Stimulated activated naive CD4-positive, alpha-beta T cell treated with Interleukin-2 at 50 U/mL for 16 hours (primary cell): ENCODE data around the gene KBTBD3.
A peak's percentile ranks its signal among the peaks of the same experiment; 100 is the strongest.
"Not testable (repeated sequence)": the region's sequence is repeated elsewhere in the genome, so short reads cannot be mapped to it uniquely, and the experiment has no call there.

Source experiments
- DNase-seq: peaks from one replicate; lab custom pipeline; 2025; lab: John Stamatoyannopoulos, UW

The KBTBD3 gene

DNA sequence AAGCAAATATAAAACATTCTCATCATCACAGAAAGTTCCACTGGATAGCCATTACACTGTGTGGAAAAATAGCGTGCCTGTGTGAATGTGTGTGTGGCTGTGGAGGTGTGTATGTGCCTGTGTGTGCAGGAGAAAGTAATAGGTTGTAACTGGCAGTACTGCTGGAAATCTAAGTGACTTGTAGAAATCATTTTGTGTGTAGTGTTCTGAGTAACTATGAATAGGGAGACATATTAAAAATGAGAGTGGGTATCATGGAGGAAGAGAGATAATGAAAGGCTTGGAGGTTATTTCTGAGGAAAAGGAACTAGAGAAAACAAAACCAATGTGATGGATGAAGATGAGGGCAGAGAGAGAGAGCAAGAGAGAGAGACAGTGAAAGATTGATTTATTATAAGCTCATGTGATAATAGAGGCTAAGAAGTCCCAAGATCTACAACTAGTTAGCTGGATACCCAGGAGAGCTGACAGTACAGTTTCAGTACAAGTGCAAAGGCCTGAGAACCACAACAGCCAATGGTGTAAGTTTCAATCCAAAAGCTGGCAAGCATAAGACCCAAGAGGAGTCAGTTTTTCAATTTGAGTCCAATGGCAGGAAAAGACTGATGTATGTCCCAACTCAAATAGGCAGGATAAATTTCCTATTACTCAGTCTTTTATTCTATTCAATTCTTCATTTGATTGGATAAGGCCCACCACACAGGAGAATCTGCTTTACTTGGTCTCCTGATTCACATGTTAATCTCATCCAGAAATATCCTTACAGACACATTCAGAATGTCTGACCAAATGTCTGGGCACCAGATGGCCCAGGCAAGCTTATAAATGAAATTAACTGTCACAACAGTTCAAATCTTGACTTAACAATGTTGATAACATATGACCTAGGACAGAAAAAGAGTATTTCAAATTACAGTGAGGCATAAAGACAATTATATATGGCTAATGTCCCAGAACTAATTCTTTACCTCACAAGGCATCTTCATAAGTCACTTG, 14.9 kb downstream of the KBTBD3 start:
- no peak for DNase-seq

DNA sequence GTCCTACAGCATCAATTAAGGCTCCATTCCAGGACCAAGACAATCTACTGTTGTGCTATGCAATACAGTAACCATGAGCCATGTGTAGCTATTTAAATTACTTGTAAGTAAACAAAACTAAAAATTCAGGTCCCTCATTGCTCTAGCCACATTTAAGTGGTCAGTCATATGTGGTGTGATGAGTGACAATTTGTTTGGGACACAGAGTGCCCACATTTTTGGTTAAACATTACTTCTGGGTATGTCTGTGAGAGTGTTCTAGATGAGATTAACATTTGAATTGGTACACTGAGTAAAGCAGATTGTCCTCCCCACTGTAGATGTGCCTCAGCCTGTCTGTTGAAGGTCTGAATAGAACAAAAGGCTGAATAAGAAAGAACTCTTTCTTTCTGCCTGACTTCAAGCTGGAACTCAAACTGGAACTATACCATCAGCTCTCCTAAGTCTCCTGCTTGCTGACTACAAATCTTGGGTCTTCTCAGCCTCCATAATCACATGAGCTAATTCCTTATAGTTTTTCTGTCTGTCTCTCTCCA, 15.8 kb downstream of the KBTBD3 start:
- no peak for DNase-seq

DNA sequence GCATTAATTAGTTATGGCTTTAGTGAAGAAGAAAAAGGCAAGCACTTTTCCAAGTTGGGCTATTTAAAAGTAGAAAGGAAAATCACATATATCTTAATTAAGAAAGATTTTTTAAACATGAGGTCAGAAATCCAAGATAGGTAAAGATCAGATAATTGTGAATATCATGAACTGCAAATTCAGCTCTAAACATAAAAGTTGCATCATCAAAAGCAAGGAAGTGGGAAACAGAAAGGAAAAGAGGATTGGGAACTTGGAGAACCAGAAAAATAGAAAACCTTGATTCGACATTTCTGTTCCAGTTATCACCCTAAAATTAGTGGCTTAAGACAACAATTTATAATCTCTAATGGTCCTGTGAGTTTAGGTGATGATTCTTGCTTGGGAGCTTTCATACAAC, 17.5 kb downstream of the KBTBD3 start:
- no peak for DNase-seq

DNA sequence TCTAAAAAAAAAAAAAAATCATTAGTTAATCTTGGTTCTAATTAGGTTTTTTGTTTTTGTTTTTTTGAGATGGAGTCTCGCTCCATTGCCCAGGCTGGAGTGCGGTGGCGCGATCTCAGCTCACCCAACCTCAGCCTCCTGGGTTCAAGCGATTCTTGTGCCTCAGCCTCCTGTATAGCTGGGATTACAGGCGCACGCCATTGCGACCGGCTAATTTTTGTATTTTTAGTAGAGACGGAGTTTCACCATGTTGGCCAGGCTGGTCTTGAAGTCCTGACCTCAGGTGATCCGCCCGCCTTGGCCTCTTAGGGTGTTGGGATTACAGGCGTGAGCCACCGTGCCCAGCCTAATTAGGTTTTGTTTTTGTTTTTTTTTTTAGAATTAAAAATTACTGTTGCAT, 18.8 kb downstream of the KBTBD3 start:
- not testable (repeated sequence) for DNase-seq

DNA sequence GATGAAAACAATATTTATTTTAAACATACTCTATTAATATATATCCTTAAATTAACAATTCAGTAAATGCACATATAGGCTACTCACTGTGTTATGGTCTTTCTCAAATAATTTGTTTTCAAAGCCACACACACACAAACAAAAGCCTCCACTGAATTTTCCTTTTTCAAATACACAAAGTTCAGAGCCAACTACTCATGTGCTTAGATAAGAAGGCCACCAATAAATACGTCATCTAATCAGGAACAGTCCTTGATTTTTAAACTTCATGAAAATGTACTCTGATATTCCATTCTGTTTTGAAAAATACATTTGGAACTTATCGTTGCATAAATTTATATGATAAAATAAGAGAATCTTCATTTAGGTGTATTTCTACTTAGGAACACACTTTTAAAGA, 26.0 kb downstream of the KBTBD3 start:
- DNase-seq: no peak

DNA sequence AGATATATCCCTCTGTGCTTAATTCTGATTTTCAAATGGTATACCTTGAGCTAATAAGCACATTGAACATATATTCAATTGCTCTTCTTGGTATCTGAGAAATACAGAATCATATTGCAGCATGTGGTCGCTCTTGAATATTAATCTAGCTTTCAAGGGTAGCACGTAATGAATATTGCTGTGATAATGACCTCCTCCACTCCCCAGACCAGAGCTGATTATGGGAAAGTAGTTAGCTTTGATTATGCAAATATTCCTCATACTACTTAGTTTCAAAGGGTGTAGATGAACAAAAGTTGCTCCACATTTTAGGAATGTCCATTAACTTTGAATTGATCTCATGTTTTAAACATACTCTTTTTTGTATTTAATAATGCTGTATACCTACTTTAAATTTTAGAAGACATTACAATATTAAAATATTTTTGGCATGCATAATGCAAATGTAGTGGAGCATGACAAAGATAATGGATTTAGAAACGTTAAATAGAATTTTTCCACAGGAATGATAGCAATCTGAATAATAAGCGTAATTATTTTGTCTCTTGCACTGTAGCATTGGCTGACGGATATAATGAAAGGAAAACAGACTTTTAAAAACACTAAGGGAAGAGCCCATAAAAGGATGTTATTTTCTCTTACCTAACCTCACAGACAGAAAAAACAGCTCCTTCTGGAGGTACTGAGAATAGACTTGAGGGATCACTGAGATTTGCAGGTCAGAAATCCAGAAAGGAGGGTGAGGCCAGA, 27.2 kb downstream of the KBTBD3 start:
- no peak for DNase-seq

DNA sequence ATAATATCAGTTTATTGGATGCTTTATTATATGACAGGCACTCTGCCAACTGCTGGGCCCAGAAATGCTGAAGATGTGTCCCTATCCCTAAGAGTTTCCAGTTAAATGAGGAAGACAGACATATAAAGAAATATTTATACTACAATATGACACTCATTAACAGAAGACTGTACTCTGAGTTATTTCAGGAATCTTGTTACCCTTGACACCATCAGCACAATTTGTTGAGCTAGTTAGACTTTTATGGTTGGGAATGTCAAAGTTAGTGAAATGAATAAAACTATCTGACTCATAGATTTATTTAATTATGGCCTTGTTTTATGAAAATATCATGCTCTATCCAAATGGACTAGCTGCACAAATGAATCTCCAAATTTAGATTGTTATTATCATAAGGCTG, 29.5 kb downstream of the KBTBD3 start:
- DNase-seq: no peak

DNA sequence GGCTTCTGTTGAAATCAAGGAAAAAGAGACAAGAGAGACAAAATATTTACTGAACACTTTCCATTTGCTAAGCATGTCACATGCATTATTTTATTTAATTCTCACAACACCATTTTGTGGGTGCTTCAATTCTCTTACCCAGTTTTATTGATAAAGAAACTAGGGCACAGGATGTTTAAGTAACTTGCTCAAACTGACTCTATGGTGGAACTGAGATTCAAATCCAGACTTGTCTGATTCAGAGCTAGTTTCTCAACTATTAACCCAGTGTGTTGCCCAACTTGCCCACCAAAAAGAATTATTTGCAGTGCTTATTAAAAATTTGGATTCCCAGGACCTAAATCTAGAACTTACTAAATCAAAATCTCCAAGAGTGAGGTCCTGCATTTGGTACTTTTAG, 33.6 kb downstream of the KBTBD3 start:
- DNase-seq: no peak

DNA sequence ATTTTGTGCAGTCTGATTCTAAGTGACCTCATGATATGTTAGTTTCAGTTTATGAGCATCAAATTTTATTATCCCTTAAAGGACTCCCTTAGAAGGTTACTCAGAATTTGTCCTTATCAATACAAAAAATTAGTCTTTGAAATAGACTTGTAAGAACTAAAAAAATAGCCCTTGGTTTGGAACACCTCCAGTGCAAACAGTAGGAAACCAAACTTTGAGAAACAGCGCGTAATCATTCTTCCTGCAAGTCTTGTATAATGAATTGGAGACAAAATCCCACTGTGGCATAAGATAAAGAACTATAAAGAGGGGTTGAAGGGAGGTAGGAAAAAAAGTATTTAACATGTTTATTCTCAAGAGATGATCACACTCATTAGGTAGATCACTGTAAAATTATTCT, 44.3 kb downstream of the KBTBD3 start:
- no peak for DNase-seq

DNA sequence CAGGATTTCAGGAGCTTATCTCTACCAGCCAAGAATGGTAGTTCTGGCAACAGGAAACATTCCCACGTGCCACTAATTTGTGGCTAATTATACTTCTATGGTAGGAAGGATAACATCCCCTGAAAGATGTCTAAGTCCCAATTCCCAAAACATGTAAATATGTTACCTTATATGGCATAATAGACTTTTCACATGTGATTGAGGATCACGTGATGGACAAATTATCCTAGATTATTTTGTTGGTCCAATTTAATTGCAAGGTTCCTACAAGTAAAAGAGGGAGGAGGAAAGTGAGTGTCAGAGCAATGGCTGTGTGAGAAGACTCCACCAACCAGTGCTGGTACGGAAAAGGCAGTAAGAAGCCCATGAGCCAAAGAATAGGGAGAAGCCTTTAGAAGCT, 45.2 kb downstream of the KBTBD3 start:
- DNase-seq: no peak

DNA sequence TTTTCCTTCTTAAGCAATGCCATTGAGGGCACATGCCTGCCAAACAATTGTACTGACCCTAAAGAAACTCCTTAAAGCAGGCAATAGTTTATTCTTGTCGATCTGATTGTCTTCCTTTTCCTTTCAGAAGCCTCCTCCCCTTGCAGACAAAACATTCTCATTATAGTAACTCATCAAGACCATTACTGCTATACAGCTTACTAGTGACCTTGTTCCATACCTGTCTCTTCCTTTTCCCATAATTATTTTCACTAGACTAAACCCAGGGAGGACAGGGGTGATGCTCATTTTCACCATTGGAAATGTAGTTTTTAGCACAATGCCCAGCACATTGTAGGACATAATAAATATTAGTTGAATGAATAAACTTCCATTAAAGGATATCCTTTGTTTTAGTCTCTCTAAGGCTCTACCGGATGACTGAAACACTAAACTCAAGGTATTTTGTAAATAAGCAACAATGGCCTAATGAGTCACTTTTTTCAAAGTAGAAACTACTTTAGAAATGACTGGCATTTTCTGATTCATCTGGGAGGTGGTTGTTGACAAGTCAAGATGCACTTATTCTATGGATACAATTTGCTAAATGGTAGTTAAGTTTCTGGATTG, 45.8 kb downstream of the KBTBD3 start:
- no peak for DNase-seq

DNA sequence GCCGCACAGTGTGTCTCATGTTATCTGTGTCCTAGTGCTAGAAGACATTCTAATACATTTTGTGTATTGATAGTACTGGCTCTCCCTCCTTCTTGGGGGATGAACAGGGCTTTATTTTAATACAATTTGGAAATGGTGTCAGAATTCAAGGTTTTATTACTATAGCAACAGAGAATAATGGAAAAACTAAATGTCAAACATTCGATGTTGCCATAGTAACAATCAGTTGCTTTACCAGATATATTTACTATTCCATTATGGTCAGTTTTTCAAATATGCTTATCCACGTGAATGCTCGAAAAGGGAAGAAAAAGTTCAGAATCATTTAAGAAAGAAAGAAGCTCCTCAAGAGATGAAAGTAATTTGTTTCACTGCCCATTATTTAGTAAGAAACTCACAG, 46.5 kb downstream of the KBTBD3 start:
- no peak for DNase-seq

DNA sequence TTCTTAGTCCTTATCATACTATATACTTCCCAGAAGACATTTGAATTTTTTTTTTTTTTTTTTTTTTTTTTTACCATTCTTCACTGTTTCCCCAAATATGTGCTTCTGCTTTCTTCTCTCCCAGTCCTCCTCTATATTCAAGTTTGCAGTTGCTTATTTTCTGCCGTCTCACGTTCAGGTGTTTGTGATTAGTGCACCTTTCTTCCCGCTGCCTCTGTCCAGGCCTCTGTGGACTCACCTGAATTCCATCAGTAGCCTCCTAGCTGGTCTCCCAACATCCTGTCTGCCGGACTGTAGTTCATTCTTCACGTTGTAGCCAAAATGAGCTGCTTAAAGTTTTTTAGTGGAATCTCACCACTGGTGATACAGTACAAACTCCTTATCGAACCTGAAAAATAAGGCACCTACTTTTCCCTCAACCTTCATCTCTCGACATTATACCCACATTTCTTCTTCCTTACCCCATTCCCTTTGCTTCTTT, 54.3 kb downstream of the KBTBD3 start:
- DNase-seq: no peak

DNA sequence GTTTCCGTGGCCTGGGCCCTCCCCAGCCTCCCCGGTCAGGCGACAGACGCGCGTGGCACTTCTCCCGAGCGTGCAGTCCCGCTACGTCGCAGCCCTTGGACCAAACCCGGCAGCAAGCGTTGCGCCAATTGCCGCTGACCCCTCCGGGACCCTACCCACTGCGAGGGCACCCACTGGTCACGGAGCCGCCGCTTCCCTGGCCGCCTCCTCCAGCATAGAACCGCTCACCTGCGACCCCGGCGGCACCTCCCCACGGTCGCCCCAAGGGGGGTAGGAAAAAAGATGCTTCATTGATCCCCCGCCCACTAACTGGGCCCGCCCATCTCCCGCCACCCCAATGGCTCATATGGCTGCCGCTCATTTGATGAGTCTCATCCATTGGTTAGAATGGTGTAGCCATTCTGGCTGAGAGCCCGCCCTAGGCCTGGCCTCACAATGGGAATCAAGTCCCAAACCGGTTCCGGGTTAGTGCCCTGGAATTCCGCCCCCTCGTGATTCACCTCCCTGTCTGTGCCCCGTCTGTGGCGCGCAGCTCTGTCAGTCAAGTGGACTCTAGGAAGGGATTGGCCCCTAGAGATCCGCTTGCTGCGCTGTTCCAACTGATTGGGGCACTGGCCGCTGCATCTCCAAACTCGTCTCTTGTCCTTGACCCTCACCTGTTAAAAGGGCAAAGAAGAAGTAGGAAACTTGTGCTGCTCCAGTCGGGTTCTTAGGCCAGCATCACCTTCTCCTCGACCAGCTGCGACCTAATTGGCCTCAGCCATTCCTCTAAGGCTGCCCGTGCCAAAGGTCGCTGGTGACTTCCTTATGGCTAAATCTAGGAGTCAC, 55.0 kb downstream of the KBTBD3 start, which contains the start of gene MSANTD4:
Gene MSANTD4, minus strand, starts transcription at position 274 of the 828 bp plus-strand sequence. CDS start 11,323 bp downstream, outside the sequence.
- peak; percentile 98 for DNase-seq

DNA sequence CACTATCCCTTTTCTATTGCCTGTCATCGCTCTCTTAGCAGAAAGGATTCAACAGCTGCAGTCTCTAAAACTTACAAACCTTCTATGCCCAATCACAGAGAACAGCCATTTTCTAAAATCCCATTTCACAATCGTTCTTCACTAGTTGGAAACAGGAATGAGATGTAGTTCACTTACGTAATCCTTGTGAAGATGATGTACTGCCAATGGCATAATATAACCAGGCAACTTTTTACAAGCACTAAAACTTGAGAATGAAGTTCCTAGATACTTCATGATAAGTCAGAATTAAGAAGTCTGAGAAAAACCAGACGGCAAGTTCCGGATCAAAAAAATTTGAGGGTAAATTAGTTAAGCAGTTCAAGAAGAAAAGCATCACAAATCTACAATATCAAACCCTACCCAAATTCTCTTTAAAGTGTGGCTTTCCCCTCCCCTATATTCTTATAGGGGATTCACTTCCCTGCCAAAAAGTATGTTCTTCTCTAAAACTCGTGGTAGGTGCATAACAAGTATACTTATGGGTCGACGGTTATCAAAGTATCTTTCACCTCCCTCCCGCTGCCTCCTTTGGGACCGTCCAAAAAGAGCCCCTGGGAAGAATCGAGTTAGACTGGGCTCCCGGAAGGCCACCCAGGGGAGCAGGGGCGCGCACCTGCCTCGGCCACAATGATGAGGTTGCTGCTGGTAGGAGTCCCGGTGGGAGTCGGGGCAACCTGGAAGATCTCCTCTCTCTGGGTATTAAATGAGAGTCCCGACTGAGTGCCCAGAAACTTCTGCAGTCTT, 55.8 kb downstream of the KBTBD3 start:
- peak; percentile 15 for DNase-seq

DNA sequence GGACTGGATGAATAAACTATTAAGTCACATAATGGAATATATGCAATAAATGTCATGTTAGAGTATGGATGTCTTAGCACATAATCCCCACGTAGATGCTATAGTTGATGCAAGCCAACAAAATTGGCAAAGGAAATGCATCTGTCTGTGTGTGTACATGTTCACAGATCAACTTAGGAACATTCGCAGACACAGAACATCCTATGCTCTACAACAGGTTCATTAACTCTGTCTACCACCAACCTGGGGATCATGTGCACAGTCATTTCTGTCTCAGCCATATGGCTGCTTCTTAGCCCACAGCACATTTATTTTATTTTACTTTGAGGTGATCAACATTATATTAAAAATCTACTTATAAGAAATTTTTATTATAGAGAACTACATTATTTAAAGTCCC, 60.1 kb downstream of the KBTBD3 start:
- DNase-seq: no peak

DNA sequence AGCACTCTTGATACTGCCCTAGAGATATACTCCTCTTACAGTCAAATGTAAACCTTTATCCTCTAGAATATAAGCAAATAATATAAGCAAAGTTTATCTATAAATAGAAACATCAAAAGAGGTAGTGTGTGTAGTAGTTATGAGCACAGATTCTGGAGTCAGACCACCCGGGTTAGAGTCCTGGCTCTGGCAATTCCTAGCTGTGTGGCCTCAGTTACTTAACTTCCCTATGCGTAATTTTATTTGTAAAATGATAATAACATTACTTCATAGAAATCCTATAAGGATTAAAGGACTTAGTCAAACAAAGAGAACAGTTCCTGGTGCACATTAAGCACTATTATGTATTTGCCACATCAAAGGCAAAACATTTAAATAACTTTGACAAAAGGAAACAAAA, 62.1 kb downstream of the KBTBD3 start:
- no peak for DNase-seq

DNA sequence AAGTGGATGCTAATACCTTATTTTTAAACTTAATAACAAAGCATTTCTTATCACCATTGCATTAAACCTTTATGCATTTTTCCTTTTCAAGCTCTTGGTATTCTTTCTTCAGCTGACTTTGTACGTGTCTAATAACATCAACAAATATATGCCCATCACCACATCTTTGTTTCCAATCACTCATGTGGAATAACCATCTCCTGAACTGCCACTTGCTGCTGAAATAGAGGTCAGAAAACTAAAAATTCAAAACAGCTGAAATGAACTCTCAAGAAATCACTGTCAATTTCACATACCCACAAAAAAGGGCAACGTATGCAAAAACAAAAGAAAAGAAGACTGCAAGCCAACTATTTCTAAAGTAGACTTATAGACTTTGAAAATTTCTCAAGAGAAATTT, 62.5 kb downstream of the KBTBD3 start:
- no peak for DNase-seq

DNA sequence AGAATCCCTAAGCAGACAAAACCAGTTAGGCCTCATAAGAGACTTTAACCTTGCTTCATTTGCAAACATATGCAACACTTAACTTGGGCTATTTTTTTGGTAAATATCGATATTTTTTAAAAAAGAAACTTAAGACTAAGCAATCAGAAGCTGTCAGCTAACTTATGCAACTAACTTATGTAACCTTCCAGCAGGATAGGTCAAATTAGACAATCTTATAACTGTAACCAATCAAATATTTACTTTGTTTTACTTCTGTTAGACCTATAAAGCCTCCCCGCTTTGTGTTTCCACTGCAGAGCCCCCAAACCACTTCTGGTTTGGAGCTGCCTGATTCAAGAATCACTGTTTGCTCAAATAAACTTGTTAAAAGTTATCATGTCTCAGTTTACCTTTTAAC, 63.1 kb downstream of the KBTBD3 start:
- no peak for DNase-seq

DNA sequence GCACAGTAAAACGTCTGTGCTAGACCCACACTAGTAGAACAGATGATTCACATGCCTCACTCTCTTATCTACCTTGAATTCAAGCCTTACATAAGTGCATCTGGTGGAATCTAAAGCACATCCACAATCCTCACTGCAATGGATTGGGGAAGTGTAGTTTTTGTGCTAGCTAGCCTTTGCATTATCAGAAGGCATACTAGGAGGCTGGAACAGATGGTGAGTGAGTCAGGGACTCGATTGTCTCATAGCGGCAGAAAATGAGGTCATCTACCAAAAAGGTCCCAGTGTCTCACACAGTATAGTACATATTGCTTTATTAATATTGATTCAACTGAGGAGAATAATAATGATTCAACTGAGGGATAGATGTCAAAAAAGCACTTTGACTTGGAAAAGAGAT, 64.4 kb downstream of the KBTBD3 start:
- no peak for DNase-seq
